ENCODE results near the gene NUP37. TPM values are rescaled to one million over a fixed set of nuclear protein-coding genes. Genes with fewer than 3 reads are reported as not detected.
"Not testable (repeated sequence)": the region's sequence is repeated elsewhere in the genome, so short reads cannot be mapped to it uniquely, and the experiment has no call there.

NUP37 gene
- total RNA-seq = 5.4 TPM

GRCh38 chr12:102119674-102120563, at the start of gene NUP37, which contains the start of gene PARPBP:
NUP37 (minus strand) TSS chr12:102120114; CDS start chr12:102118518, 1,596 bp downstream.
PARPBP (plus strand) TSS chr12:102120183; CDS start chr12:102123889, 3,706 bp downstream.
- peak; percentile 100 for ATAC-seq
- DNase-seq (ENCODE audit: low spot score) = peak; percentile 88

- ATAC-seq = no peak
- DNase-seq (ENCODE audit: low spot score) = no peak
These were observed 48.1 kb upstream of the NUP37 start for GRCh38 chr12:102167821-102168604.

- no peak for DNase-seq (ENCODE audit: low spot score)
- ATAC-seq = no peak
These were observed 43.5 kb upstream of the NUP37 start for GRCh38 chr12:102163383-102163782.

GRCh38 chr12:102155206-102155605, 35.3 kb upstream of the NUP37 start:
- not testable (repeated sequence) for DNase-seq (ENCODE audit: low spot score); ATAC-seq

- ATAC-seq; DNase-seq (ENCODE audit: low spot score): not testable (repeated sequence)
These were observed 27.2 kb upstream of the NUP37 start for GRCh38 chr12:102147062-102147587.

- no peak for ATAC-seq
- DNase-seq (ENCODE audit: low spot score) = no peak
These were observed 24.3 kb upstream of the NUP37 start for GRCh38 chr12:102144221-102144620.

GRCh38 chr12:102142866-102143373, 23.0 kb upstream of the NUP37 start:
- not testable (repeated sequence) for ATAC-seq

GRCh38 chr12:102137619-102138018, 17.7 kb upstream of the NUP37 start:
- not testable (repeated sequence) for DNase-seq (ENCODE audit: low spot score); ATAC-seq

More at GRCh38 chr12:102142866-102143373, 23.0 kb upstream of the NUP37 start:
- not testable (repeated sequence) for DNase-seq (ENCODE audit: low spot score)

- ATAC-seq; DNase-seq (ENCODE audit: low spot score): not testable (repeated sequence)
These were observed 11.5 kb upstream of the NUP37 start for GRCh38 chr12:102131442-102131841.

- DNase-seq (ENCODE audit: low spot score); ATAC-seq: not testable (repeated sequence)
These were observed 10.8 kb upstream of the NUP37 start for GRCh38 chr12:102130720-102131119.

GRCh38 chr12:102121328-102121727, 1.4 kb upstream of the NUP37 start:
- DNase-seq (ENCODE audit: low spot score) = not testable (repeated sequence)

GRCh38 chr12:102120886-102121285, 972 bp upstream of the NUP37 start:
- ATAC-seq (no peak), DNase-seq (ENCODE audit: low spot score) (no peak)

More at GRCh38 chr12:102121328-102121727, 1.4 kb upstream of the NUP37 start:
- not testable (repeated sequence) for ATAC-seq

GRCh38 chr12:102120564-102120873, 605 bp upstream of the NUP37 start:
- no peak for DNase-seq (ENCODE audit: low spot score)
- no peak for ATAC-seq

- DNase-seq (ENCODE audit: low spot score) (no peak), ATAC-seq (no peak)
These were observed 1.0 kb downstream of the NUP37 start for GRCh38 chr12:102118874-102119273.

GRCh38 chr12:102116392-102116791, 3.5 kb downstream of the NUP37 start:
- ATAC-seq (no peak), DNase-seq (ENCODE audit: low spot score) (no peak)

GRCh38 chr12:102114212-102114611, 5.7 kb downstream of the NUP37 start:
- ATAC-seq = no peak
- DNase-seq (ENCODE audit: low spot score) = no peak

GRCh38 chr12:102110782-102111181, 9.1 kb downstream of the NUP37 start:
- no peak for ATAC-seq

GRCh38 chr12:102107970-102108369, 11.9 kb downstream of the NUP37 start:
- ATAC-seq = no peak
- no peak for DNase-seq (ENCODE audit: low spot score)

More at GRCh38 chr12:102110782-102111181, 9.1 kb downstream of the NUP37 start:
- no peak for DNase-seq (ENCODE audit: low spot score)

- ATAC-seq (no peak), DNase-seq (ENCODE audit: low spot score) (no peak)
These were observed 13.0 kb downstream of the NUP37 start for GRCh38 chr12:102106905-102107304.

- DNase-seq (ENCODE audit: low spot score) (no peak), ATAC-seq (no peak)
These were observed 23.1 kb downstream of the NUP37 start for GRCh38 chr12:102096855-102097254.

All from left lobe of liver (tissue), 2 donors.